NCI-H526 (cell line): ENCODE data around the gene CH25H.

Source experiments
- DNase-seq, 2 experiments: peaks; one replicate each; lab custom pipeline; 2025; lab: John Stamatoyannopoulos, UW

CH25H gene

DNA sequence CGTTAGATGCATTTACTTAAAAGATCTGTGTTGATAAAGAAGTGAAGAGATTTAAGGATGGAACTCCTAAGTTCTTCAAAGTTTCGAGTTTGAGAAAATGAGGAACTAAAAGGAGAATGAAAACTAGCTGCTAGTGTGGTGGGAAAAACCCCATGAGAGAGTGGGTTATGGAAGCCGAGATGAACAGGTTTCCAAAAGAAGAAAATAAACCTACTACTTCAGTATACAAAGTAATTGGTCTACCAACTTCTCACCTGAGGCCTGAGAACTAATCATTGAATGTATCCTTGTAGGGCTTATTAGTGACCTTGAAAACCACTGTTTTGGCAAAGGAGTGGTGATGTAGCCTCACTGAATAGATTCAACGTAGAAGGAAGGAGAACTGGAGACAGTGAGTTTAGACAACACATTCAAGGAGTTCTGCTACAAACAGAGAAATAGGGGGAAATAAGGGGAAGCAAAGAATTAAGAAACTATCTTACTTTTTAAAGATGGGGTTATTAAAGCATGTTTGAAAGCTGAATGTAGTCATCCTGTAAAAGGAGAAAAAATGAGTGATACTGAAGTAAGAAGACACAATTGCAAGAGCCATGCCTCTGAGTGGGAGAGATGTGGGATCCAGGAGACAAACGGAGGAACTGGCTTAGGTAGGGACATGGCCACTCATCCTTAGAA is 50.8 kb downstream of the CH25H start:
- no peak for DNase-seq
